ENCODE data around the gene ANKHD1.

ANKHD1 gene

GRCh38 chr5:140365941-140366340 lies 35.7 kb upstream of the ANKHD1 start:
- no peak for TF ChIP-seq CTCF (conservative IDR thresholded peaks at IDR 0.05)
- no peak overlapping the region for H3K27ac ChIP-seq

- no peak for TF ChIP-seq CTCF (conservative IDR thresholded peaks at IDR 0.05)
- no peak overlapping the region for H3K27ac ChIP-seq
Observed at GRCh38 chr5:140366589-140367255, 34.9 kb upstream of the ANKHD1 start.

GRCh38 chr5:140367256-140368013 lies 34.2 kb upstream of the ANKHD1 start:
- TF ChIP-seq CTCF (conservative IDR thresholded peaks at IDR 0.05), result no peak
- no peak overlapping the region for H3K27ac ChIP-seq

GRCh38 chr5:140371356-140372151 lies 30.1 kb upstream of the ANKHD1 start:
- no peak for TF ChIP-seq CTCF (conservative IDR thresholded peaks at IDR 0.05)
- H3K27ac ChIP-seq, result no peak overlapping the region

- H3K27ac ChIP-seq, result no peak overlapping the region; the same call in 1 of the 2 replicates
- TF ChIP-seq CTCF (conservative IDR thresholded peaks at IDR 0.05), result peak; percentile 85
Observed at GRCh38 chr5:140372971-140373487, 28.6 kb upstream of the ANKHD1 start.

- TF ChIP-seq CTCF (conservative IDR thresholded peaks at IDR 0.05), result no peak
Observed at GRCh38 chr5:140381351-140381750, 20.3 kb upstream of the ANKHD1 start.

GRCh38 chr5:140381972-140382371 lies 19.7 kb upstream of the ANKHD1 start:
- no peak overlapping the region for H3K27ac ChIP-seq
- no peak for TF ChIP-seq CTCF (conservative IDR thresholded peaks at IDR 0.05)

More at GRCh38 chr5:140381351-140381750, 20.3 kb upstream of the ANKHD1 start:
- no peak overlapping the region for H3K27ac ChIP-seq
